Measurements from ENCODE around the gene HSPBP1.

HSPBP1 gene

DNA sequence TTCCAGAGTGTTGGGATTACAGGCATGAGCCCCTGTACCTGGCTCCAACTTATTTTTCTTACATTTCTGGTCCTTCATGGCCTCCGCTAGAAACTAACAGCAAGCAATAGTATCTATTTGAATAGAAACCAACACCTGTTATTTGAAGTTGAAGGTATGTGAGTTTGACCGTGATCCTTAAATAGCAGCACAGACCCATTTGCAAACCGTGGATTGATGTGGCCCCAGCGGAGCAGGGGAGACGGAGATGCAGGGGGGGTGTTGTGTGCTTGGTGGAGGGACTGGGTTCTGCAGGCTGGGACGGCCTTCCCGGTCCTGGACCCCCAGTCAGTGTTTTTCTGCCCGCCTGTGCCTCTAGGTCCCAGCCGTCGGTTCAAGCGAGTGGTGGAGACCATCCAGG lies 28.4 kb upstream of the HSPBP1 start:
- H2BK5ac ChIP-seq (ENCODE audit: low read length), result no peak overlapping the region
- H3K36me3 ChIP-seq (ENCODE audit: control insufficient read depth, insufficient read depth, low read length), result peaks cover 8% of the 10 kb centered on the region
- no peak overlapping the region for H3K18ac ChIP-seq (ENCODE audit: low read length)
- no peaks in the 10 kb centered on the region for H3K79me1 ChIP-seq (ENCODE audit: low read length)
- H3K27me3 ChIP-seq (ENCODE audit: insufficient read depth, low read length, poor library complexity), result no peaks in the 10 kb centered on the region
- no peak overlapping the region for H2BK120ac ChIP-seq (ENCODE audit: low read depth, low read length)
- H4K8ac ChIP-seq (ENCODE audit: low read depth, low read length), result no peak overlapping the region
- H3K27ac ChIP-seq (ENCODE audit: low read depth, low read length), result no peak overlapping the region
- H3K4ac ChIP-seq (ENCODE audit: low read depth, low read length), result no peak overlapping the region
- H2BK15ac ChIP-seq (replicated peaks; ENCODE audit: low read depth), result no peak overlapping the region
- H4K5ac ChIP-seq (ENCODE audit: low read length), result no peak overlapping the region
- no peak overlapping the region for H3K56ac ChIP-seq (ENCODE audit: low read length)
- no peak overlapping the region for H3K4me2 ChIP-seq (ENCODE audit: low read length)
- WGBS (ENCODE audit: extremely low coverage, insufficient coverage, low lambda C conversion rate), result no CpG with 5 or more reads among the region's 11 CpGs
- H3K79me2 ChIP-seq (ENCODE audit: control insufficient read depth, insufficient read depth, low read length), result no peaks in the 10 kb centered on the region
- H3K9ac ChIP-seq (ENCODE audit: low read length), result no peak overlapping the region
- DNase-seq, result no peak
- H2AK5ac ChIP-seq (ENCODE audit: low read length), result no peak overlapping the region
- no peak overlapping the region for H3K4me3 ChIP-seq (ENCODE audit: low read length)
- H3K4me1 ChIP-seq (ENCODE audit: control insufficient read depth, low read depth, low read length), result no peaks in the 10 kb centered on the region
- no peak overlapping the region for H3K23ac ChIP-seq (ENCODE audit: low read length)

DNA sequence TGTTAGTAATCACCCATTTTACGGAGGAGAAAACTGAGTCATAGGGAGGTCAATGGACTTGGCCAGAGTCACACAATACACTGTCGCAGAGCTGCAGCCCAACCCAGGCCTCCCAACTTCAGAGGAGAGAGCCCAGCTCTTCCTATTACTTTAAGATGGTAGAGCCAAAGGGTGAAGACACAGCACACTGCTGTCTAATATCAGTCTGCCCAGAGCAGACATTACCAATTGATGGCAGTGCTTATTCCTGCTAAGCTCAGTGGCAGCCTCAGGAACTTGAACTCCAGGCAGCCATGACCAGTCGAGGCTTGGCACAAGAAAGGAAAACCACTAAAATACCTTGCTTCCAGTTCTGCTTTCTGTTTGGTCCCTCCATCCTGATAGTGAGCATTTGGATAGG lies 26.8 kb upstream of the HSPBP1 start:
- Histone ChIP-seq H3K23ac (ENCODE audit: low read length) (no peak overlapping the region), H2BK120ac (ENCODE audit: low read depth, low read length) (no peak overlapping the region), H3K79me1 (ENCODE audit: low read length) (no peaks in the 10 kb centered on the region), H3K18ac (ENCODE audit: low read length) (no peak overlapping the region), H2BK5ac (ENCODE audit: low read length) (no peak overlapping the region), H4K8ac (ENCODE audit: low read depth, low read length) (no peak overlapping the region), H3K4me1 (ENCODE audit: control insufficient read depth, low read depth, low read length) (no peaks in the 10 kb centered on the region), H3K4me3 (ENCODE audit: low read length) (no peak overlapping the region), H3K27ac (ENCODE audit: low read depth, low read length) (no peak overlapping the region), H3K9ac (ENCODE audit: low read length) (no peak overlapping the region), H3K4ac (ENCODE audit: low read depth, low read length) (no peak overlapping the region), H3K36me3 (ENCODE audit: control insufficient read depth, insufficient read depth, low read length) (peaks cover 11% of the 10 kb centered on the region), H3K79me2 (ENCODE audit: control insufficient read depth, insufficient read depth, low read length) (no peaks in the 10 kb centered on the region), H2AK5ac (ENCODE audit: low read length) (no peak overlapping the region), H2BK15ac (replicated peaks; ENCODE audit: low read depth) (no peak overlapping the region), H4K5ac (ENCODE audit: low read length) (no peak overlapping the region), H3K4me2 (ENCODE audit: low read length) (no peak overlapping the region), H3K56ac (ENCODE audit: low read length) (no peak overlapping the region), H3K27me3 (ENCODE audit: insufficient read depth, low read length, poor library complexity) (no peaks in the 10 kb centered on the region)
- no peak for DNase-seq
- no CpG with 5 or more reads among the region's 3 CpGs for WGBS (ENCODE audit: extremely low coverage, insufficient coverage, low lambda C conversion rate)

GRCh38 chr19:55305983-55306562 lies 26.2 kb upstream of the HSPBP1 start:
- H3K18ac ChIP-seq (ENCODE audit: low read length), result no peak overlapping the region
- H2BK15ac ChIP-seq (replicated peaks; ENCODE audit: low read depth), result no peak overlapping the region
- no peak overlapping the region for H2BK120ac ChIP-seq (ENCODE audit: low read depth, low read length)
- no CpG with 5 or more reads among the region's 17 CpGs for WGBS (ENCODE audit: extremely low coverage, insufficient coverage, low lambda C conversion rate)
- no peak overlapping the region for H2BK5ac ChIP-seq (ENCODE audit: low read length)
- H3K23ac ChIP-seq (ENCODE audit: low read length), result no peak overlapping the region
- no peak overlapping the region for H4K5ac ChIP-seq (ENCODE audit: low read length)
- H3K4me2 ChIP-seq (ENCODE audit: low read length), result no peak overlapping the region
- no peak overlapping the region for H3K4ac ChIP-seq (ENCODE audit: low read depth, low read length)
- H3K36me3 ChIP-seq (ENCODE audit: control insufficient read depth, insufficient read depth, low read length), result peaks cover 11% of the 10 kb centered on the region
- H4K8ac ChIP-seq (ENCODE audit: low read depth, low read length), result no peak overlapping the region
- H3K79me2 ChIP-seq (ENCODE audit: control insufficient read depth, insufficient read depth, low read length), result no peaks in the 10 kb centered on the region
- no peaks in the 10 kb centered on the region for H3K79me1 ChIP-seq (ENCODE audit: low read length)
- H3K9ac ChIP-seq (ENCODE audit: low read length), result no peak overlapping the region
- no peak overlapping the region for H2AK5ac ChIP-seq (ENCODE audit: low read length)
- H3K4me1 ChIP-seq (ENCODE audit: control insufficient read depth, low read depth, low read length), result peaks cover 2% of the 10 kb centered on the region
- peak; percentile 53 for DNase-seq
- H3K27ac ChIP-seq (ENCODE audit: low read depth, low read length), result no peak overlapping the region
- no peaks in the 10 kb centered on the region for H3K27me3 ChIP-seq (ENCODE audit: insufficient read depth, low read length, poor library complexity)
- H3K56ac ChIP-seq (ENCODE audit: low read length), result no peak overlapping the region
- no peak overlapping the region for H3K4me3 ChIP-seq (ENCODE audit: low read length)

- H3K27ac ChIP-seq (ENCODE audit: low read depth, low read length), result no peak overlapping the region
- no peak overlapping the region for H4K8ac ChIP-seq (ENCODE audit: low read depth, low read length)
- no peak overlapping the region for H3K9ac ChIP-seq (ENCODE audit: low read length)
- H3K23ac ChIP-seq (ENCODE audit: low read length), result no peak overlapping the region
- peak; percentile 70 for DNase-seq
- H2AK5ac ChIP-seq (ENCODE audit: low read length), result no peak overlapping the region
- H3K4me3 ChIP-seq (ENCODE audit: low read length), result no peak overlapping the region
- H2BK5ac ChIP-seq (ENCODE audit: low read length), result no peak overlapping the region
- H2BK15ac ChIP-seq (replicated peaks; ENCODE audit: low read depth), result no peak overlapping the region
- H3K79me2 ChIP-seq (ENCODE audit: control insufficient read depth, insufficient read depth, low read length), result no peaks in the 10 kb centered on the region
- H3K4me2 ChIP-seq (ENCODE audit: low read length), result no peak overlapping the region
- H3K36me3 ChIP-seq (ENCODE audit: control insufficient read depth, insufficient read depth, low read length), result peaks cover 11% of the 10 kb centered on the region
- H3K4me1 ChIP-seq (ENCODE audit: control insufficient read depth, low read depth, low read length), result peaks cover 2% of the 10 kb centered on the region
- no peak overlapping the region for H2BK120ac ChIP-seq (ENCODE audit: low read depth, low read length)
- H4K5ac ChIP-seq (ENCODE audit: low read length), result no peak overlapping the region
- no CpG with 5 or more reads among the region's 9 CpGs for WGBS (ENCODE audit: extremely low coverage, insufficient coverage, low lambda C conversion rate)
- H3K27me3 ChIP-seq (ENCODE audit: insufficient read depth, low read length, poor library complexity), result no peaks in the 10 kb centered on the region
- H3K56ac ChIP-seq (ENCODE audit: low read length), result no peak overlapping the region
- H3K4ac ChIP-seq (ENCODE audit: low read depth, low read length), result no peak overlapping the region
- H3K18ac ChIP-seq (ENCODE audit: low read length), result no peak overlapping the region
- H3K79me1 ChIP-seq (ENCODE audit: low read length), result no peaks in the 10 kb centered on the region
These were observed 25.6 kb upstream of the HSPBP1 start for GRCh38 chr19:55305491-55305890.

- H3K36me3 ChIP-seq (ENCODE audit: control insufficient read depth, insufficient read depth, low read length), result peaks cover 11% of the 10 kb centered on the region
- no peaks in the 10 kb centered on the region for H3K27me3 ChIP-seq (ENCODE audit: insufficient read depth, low read length, poor library complexity)
- H2BK5ac ChIP-seq (ENCODE audit: low read length), result no peak overlapping the region
- H3K4me1 ChIP-seq (ENCODE audit: control insufficient read depth, low read depth, low read length), result peaks cover 2% of the 10 kb centered on the region
- H3K23ac ChIP-seq (ENCODE audit: low read length), result no peak overlapping the region
- H2BK15ac ChIP-seq (replicated peaks; ENCODE audit: low read depth), result no peak overlapping the region
- no peak overlapping the region for H3K9ac ChIP-seq (ENCODE audit: low read length)
- H4K5ac ChIP-seq (ENCODE audit: low read length), result no peak overlapping the region
- H3K18ac ChIP-seq (ENCODE audit: low read length), result no peak overlapping the region
- H3K4me2 ChIP-seq (ENCODE audit: low read length), result no peak overlapping the region
- no peak overlapping the region for H3K27ac ChIP-seq (ENCODE audit: low read depth, low read length)
- H4K8ac ChIP-seq (ENCODE audit: low read depth, low read length), result no peak overlapping the region
- H3K79me1 ChIP-seq (ENCODE audit: low read length), result no peaks in the 10 kb centered on the region
- H2BK120ac ChIP-seq (ENCODE audit: low read depth, low read length), result no peak overlapping the region
- no peak overlapping the region for H3K56ac ChIP-seq (ENCODE audit: low read length)
- H3K4ac ChIP-seq (ENCODE audit: low read depth, low read length), result no peak overlapping the region
- no peak overlapping the region for H3K4me3 ChIP-seq (ENCODE audit: low read length)
- WGBS (ENCODE audit: extremely low coverage, insufficient coverage, low lambda C conversion rate), result no CpG with 5 or more reads among the region's 14 CpGs
- H2AK5ac ChIP-seq (ENCODE audit: low read length), result no peak overlapping the region
- no peak for DNase-seq
- no peaks in the 10 kb centered on the region for H3K79me2 ChIP-seq (ENCODE audit: control insufficient read depth, insufficient read depth, low read length)
These were observed 25.1 kb upstream of the HSPBP1 start for GRCh38 chr19:55304980-55305379.

DNA sequence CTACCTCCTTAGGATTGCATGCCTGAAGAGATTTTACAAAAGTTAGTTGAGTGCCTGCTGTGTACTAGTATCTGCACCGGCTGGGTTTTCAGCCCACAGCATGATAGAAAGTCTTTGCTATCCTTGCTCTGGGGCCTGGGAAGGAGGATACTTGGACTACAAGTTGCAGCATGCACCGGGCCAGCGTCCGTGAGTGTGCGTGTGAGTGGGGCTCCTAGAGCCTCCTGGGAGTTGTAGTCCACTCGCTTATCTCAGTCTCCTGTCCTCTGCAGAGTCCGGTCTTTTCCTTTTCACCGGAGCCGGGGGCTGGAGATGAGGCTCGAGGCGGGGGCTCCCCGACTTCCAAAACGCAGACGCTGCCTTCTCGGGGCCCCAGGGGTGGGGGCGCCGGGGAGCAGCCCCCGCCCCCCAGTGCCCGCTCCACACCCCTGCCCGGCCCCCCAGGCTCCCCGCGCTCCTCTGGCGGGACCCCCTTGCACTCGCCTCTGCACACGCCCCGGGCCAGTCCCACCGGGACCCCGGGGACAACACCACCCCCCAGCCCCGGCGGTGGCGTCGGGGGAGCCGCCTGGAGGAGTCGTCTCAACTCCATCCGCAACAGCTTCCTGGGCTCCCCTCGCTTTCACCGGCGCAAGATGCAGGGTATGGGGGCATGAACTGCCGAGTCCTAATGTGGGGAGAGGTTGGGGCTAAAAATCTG lies 24.5 kb upstream of the HSPBP1 start:
- Histone ChIP-seq H2BK15ac (replicated peaks; ENCODE audit: low read depth) (no peak overlapping the region), H3K27ac (ENCODE audit: low read depth, low read length) (no peak overlapping the region), H3K4me2 (ENCODE audit: low read length) (no peak overlapping the region), H4K5ac (ENCODE audit: low read length) (no peak overlapping the region), H3K27me3 (ENCODE audit: insufficient read depth, low read length, poor library complexity) (no peaks in the 10 kb centered on the region), H3K4me3 (ENCODE audit: low read length) (no peak overlapping the region), H3K4me1 (ENCODE audit: control insufficient read depth, low read depth, low read length) (peaks cover 2% of the 10 kb centered on the region), H3K36me3 (ENCODE audit: control insufficient read depth, insufficient read depth, low read length) (peaks cover 11% of the 10 kb centered on the region), H3K18ac (ENCODE audit: low read length) (no peak overlapping the region), H4K8ac (ENCODE audit: low read depth, low read length) (no peak overlapping the region), H2BK120ac (ENCODE audit: low read depth, low read length) (no peak overlapping the region), H3K23ac (ENCODE audit: low read length) (no peak overlapping the region), H3K4ac (ENCODE audit: low read depth, low read length) (no peak overlapping the region), H3K79me2 (ENCODE audit: control insufficient read depth, insufficient read depth, low read length) (no peaks in the 10 kb centered on the region), H3K56ac (ENCODE audit: low read length) (no peak overlapping the region), H2AK5ac (ENCODE audit: low read length) (no peak overlapping the region), H3K9ac (ENCODE audit: low read length) (no peak overlapping the region), H2BK5ac (ENCODE audit: low read length) (no peak overlapping the region), H3K79me1 (ENCODE audit: low read length) (no peaks in the 10 kb centered on the region)
- no CpG with 5 or more reads among the region's 39 CpGs for WGBS (ENCODE audit: extremely low coverage, insufficient coverage, low lambda C conversion rate)
- DNase-seq, result peak; percentile 77

Measured in mesendoderm (in vitro differentiated cells).